Measurements from ENCODE around the gene FOXO3.

- TF ChIP-seq EZH2 (IDR thresholded peaks at IDR 0.05): no peak
- TF ChIP-seq POLR2AphosphoS5 (IDR thresholded peaks at IDR 0.05; ENCODE audit: borderline replicate concordance, low read depth, low read length): no peak
These were observed 150.4 kb downstream of the FOXO3 start for GRCh38 chr6:108711071-108711470.
